Liver (tissue), 3 donors: ENCODE measurements around the gene IMPG1.

Experiments used
- EGR1 ChIP-seq, 2 donors: IDR thresholded peaks; 2 replicates each; pipeline ENCODE4 v1.6.1; 2016 to 2018; ENCODE audit warnings: antibody characterized with exemption in 2 of 2, low read depth in 2 of 2
- HNF4G ChIP-seq: IDR thresholded peaks from 2 replicates; pipeline ENCODE4 v1.6.1; 2016; ENCODE audit warnings: antibody characterized with exemption
- JUND ChIP-seq, 2 donors: IDR thresholded peaks; 2 replicates each; pipeline ENCODE4 v1.6.1; 2016; ENCODE audit warnings: antibody characterized with exemption in 2 of 2
- TAF1 ChIP-seq: conservative IDR thresholded peaks from 2 replicates; pipeline ENCODE4 v1.6.1; 2016; ENCODE audit warnings: antibody characterized with exemption, mild to moderate bottlenecking
- TF ChIP-seq, protein P1 (sequence below): fragments of 150-350 bp; IDR thresholded peaks from 2 replicates; pipeline ENCODE4 v1.5.1; 2017; ENCODE audit warnings: improper control_type of control experiment, low read depth, low read length; ENCODE audit not compliant: missing input control
- TF ChIP-seq, protein P2 (sequence below): IDR thresholded peaks from 2 replicates; pipeline ENCODE4 v1.6.1; 2016; ENCODE audit warnings: antibody characterized with exemption, mild to moderate bottlenecking
- donor health status: healthy.
- donor health status: healthy.

DNA sequence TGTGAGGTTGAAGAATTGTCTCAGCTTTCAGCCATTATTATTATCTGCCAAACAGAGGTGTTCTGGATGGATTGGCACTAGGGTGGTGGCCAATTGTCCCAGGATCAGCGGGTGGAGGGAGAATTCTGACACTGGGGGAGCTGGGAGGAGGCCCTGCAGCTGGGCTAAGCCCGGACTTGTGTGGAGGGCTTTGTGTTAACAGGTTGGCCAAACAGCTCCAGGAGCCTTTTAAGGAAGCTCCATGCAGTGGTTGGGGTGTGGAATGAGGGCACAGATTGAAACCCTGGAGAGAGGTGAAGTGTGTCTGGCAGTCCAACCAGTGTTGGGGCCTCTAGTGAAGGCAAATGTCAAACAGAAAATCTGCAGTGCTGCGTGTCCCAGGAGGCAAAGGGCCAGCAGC is 135.8 kb downstream of the IMPG1 start:
- TF ChIP-seq HNF4G (no peak), TAF1 (no peak), EGR1 (IDR thresholded peaks at IDR 0.05; ENCODE audit: low read depth in 2 of 2) (no peak), JUND (IDR thresholded peaks at IDR 0.05) (no peak)
- TF ChIP-seq, protein P1, sequence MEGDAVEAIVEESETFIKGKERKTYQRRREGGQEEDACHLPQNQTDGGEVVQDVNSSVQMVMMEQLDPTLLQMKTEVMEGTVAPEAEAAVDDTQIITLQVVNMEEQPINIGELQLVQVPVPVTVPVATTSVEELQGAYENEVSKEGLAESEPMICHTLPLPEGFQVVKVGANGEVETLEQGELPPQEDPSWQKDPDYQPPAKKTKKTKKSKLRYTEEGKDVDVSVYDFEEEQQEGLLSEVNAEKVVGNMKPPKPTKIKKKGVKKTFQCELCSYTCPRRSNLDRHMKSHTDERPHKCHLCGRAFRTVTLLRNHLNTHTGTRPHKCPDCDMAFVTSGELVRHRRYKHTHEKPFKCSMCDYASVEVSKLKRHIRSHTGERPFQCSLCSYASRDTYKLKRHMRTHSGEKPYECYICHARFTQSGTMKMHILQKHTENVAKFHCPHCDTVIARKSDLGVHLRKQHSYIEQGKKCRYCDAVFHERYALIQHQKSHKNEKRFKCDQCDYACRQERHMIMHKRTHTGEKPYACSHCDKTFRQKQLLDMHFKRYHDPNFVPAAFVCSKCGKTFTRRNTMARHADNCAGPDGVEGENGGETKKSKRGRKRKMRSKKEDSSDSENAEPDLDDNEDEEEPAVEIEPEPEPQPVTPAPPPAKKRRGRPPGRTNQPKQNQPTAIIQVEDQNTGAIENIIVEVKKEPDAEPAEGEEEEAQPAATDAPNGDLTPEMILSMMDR = no peak
- TF ChIP-seq, protein P2, sequence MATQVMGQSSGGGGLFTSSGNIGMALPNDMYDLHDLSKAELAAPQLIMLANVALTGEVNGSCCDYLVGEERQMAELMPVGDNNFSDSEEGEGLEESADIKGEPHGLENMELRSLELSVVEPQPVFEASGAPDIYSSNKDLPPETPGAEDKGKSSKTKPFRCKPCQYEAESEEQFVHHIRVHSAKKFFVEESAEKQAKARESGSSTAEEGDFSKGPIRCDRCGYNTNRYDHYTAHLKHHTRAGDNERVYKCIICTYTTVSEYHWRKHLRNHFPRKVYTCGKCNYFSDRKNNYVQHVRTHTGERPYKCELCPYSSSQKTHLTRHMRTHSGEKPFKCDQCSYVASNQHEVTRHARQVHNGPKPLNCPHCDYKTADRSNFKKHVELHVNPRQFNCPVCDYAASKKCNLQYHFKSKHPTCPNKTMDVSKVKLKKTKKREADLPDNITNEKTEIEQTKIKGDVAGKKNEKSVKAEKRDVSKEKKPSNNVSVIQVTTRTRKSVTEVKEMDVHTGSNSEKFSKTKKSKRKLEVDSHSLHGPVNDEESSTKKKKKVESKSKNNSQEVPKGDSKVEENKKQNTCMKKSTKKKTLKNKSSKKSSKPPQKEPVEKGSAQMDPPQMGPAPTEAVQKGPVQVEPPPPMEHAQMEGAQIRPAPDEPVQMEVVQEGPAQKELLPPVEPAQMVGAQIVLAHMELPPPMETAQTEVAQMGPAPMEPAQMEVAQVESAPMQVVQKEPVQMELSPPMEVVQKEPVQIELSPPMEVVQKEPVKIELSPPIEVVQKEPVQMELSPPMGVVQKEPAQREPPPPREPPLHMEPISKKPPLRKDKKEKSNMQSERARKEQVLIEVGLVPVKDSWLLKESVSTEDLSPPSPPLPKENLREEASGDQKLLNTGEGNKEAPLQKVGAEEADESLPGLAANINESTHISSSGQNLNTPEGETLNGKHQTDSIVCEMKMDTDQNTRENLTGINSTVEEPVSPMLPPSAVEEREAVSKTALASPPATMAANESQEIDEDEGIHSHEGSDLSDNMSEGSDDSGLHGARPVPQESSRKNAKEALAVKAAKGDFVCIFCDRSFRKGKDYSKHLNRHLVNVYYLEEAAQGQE = no peak
